Esophagus muscularis mucosa (tissue), 4 donors: Measurements from ENCODE around the gene HCFC1R1. TPM values are rescaled to one million over a fixed set of nuclear protein-coding genes. Genes with fewer than 3 reads are reported as not detected.
A peak's percentile ranks its signal among the peaks of the same experiment; 100 is the strongest.

Experiments used
- DNase-seq: peaks from one replicate; pipeline ENCODE4 v3.0.0-alpha.2; 2017; ENCODE audit errors: extremely low spot score
- H3K27ac ChIP-seq, 4 donors: fragments of 200-600 bp; sonication (generic); replicated peaks in 1 of 4; 1 replicate in 3 of 4; 2 replicates in 1 of 4; pipeline ENCODE4 v1.5.1; 2016 to 2019; ENCODE audit warnings: mild to moderate bottlenecking in 1 of 4
- H3K27me3 ChIP-seq, 4 donors: fragments of 200-600 bp; sonication (generic); one replicate each; pipeline versions ENCODE4 v1.5.1 to v1.6.0; 2016 to 2019
- H3K36me3 ChIP-seq, 4 donors: fragments of 200-600 bp; sonication (generic); one replicate each; pipeline ENCODE4 v1.5.1; 2016 to 2019
- H3K4me1 ChIP-seq, 4 donors: fragments of 200-600 bp; sonication (generic); one replicate each; pipeline ENCODE4 v1.5.1; 2016 to 2019
- H3K4me3 ChIP-seq, 4 donors: fragments of 200-600 bp; sonication (generic); 1 replicate in 2 of 4; 2 replicates in 2 of 4; pipeline ENCODE4 v1.5.1; 2016 to 2019; ENCODE audit warnings: mild to moderate bottlenecking in 4 of 4, moderate library complexity in 1 of 4
- H3K9me3 ChIP-seq, 4 donors: fragments of 200-600 bp; sonication (generic); 1 replicate in 3 of 4; 2 replicates in 1 of 4; pipeline ENCODE4 v1.5.1; 2016 to 2019
- CTCF ChIP-seq, 3 experiments: fragments of 200-600 bp in 2 of 3; fragments of 450-650 bp in 1 of 3; sonication (generic) in 2 of 3; IDR thresholded peaks; one replicate each; pipeline ENCODE4 v1.5.1; 2017 to 2019; ENCODE audit warnings: antibody characterized with exemption in 3 of 3, mild to moderate bottlenecking in 2 of 3, moderate library complexity in 1 of 3
- EP300 ChIP-seq: sonication (generic); formaldehyde crosslinking; IDR thresholded peaks from one replicate; pipeline ENCODE4 v1.6.1; 2017; ENCODE audit warnings: antibody characterized with exemption
- POLR2A ChIP-seq: fragments of 450-650 bp; IDR thresholded peaks from one replicate; pipeline ENCODE4 v1.6.1; 2017; ENCODE audit warnings: antibody characterized with exemption, moderate library complexity, mild to moderate bottlenecking, low read depth
- POLR2AphosphoS5 ChIP-seq, 2 donors: sonication (generic); formaldehyde crosslinking; IDR thresholded peaks; one replicate each; pipeline ENCODE4 v1.6.1; 2017; ENCODE audit warnings: antibody characterized with exemption in 2 of 2
- WGBS: methylation state at CpG from one replicate; pipeline ENCODE4 v1.1.5; 2018; 5-methylcytosine and 5-hydroxymethylcytosine counted together
- intact Hi-C: fragments of 100-400 bp; cut with DNase I; formaldehyde crosslinking; loops from one replicate; pipeline ENCODE4 v1.15.1; 2023
- total RNA-seq, 4 donors: library from RNA; depleted of rRNA; stranded (reverse); fragments of >200 nt; gene quantifications; one replicate each; pipeline versions ENCODE4 v1.1.0 to v1.2.1, GENCODE V29; 2016

The HCFC1R1 gene
- total RNA-seq, 4 donors from 2014 or later = 28.8 to 134 (median 72.2) TPM

- WGBS = 81% methylated on average over 11 of the region's 15 CpGs
- DNase-seq = no peak
- TF ChIP-seq POLR2A (no peak), CTCF (IDR thresholded peaks at IDR 0.05) (no peak), EP300 (no peak), POLR2AphosphoS5 (IDR thresholded peaks at IDR 0.05) (no peak)
- intact Hi-C loops = no loop called here
- Histone ChIP-seq H3K27me3 (peaks cover 0 to 42% (median 0%) of the 10 kb centered on the region in 4 donors), H3K27ac (no peak overlapping the region), H3K36me3 (no peaks in the 10 kb centered on the region), H3K9me3 (no peaks in the 10 kb centered on the region), H3K4me1 (peaks cover 15 to 33% (median 21%) of the 10 kb centered on the region in 4 donors), H3K4me3 (no peak overlapping the region)
Measured at GRCh38 chr16:2985893-2986355, 37.8 kb downstream of the HCFC1R1 start.

GRCh38 chr16:2985462-2985861 lies 38.3 kb downstream of the HCFC1R1 start:
- no peak for DNase-seq
- TF ChIP-seq CTCF (IDR thresholded peaks at IDR 0.05) (no peak), EP300 (no peak), POLR2AphosphoS5 (IDR thresholded peaks at IDR 0.05) (no peak), POLR2A (no peak)
- Histone ChIP-seq H3K4me3 (no peak overlapping the region), H3K9me3 (no peaks in the 10 kb centered on the region), H3K27ac (no peak overlapping the region), H3K36me3 (no peaks in the 10 kb centered on the region), H3K4me1 (peaks cover 19 to 37% (median 24%) of the 10 kb centered on the region in 4 donors), H3K27me3 (peaks cover 0 to 38% (median 0%) of the 10 kb centered on the region in 4 donors)
- WGBS = 80% methylated on average over 1 of the region's 9 CpGs
- intact Hi-C loops = no loop called here

GRCh38 chr16:2983706-2984136 lies 40.0 kb downstream of the HCFC1R1 start:
- Histone ChIP-seq H3K4me1 (peaks cover 28 to 47% (median 32%) of the 10 kb centered on the region in 4 donors), H3K4me3 (peak overlapping the region; percentile 24 to 44 (median 32)), H3K27me3 (peaks cover 0 to 35% (median 4%) of the 10 kb centered on the region in 4 donors), H3K9me3 (no peaks in the 10 kb centered on the region), H3K27ac (no peak overlapping the region), H3K36me3 (no peaks in the 10 kb centered on the region)
- intact Hi-C loops = no loop called here
- TF ChIP-seq POLR2AphosphoS5 (IDR thresholded peaks at IDR 0.05) (peak in 1 of 2 donors; percentile 40), CTCF (IDR thresholded peaks at IDR 0.05) (peak in 2 of 3 experiments; percentile 95 to 96), POLR2A (no peak), EP300 (no peak)
- DNase-seq = peak; percentile 95
- 40% methylated on average over 14 of the region's 42 CpGs for WGBS

- peaks cover 0 to 34% (median 4%) of the 10 kb centered on the region in 4 donors for H3K27me3 ChIP-seq
- no peak overlapping the region for H3K27ac ChIP-seq
- no peak for TF ChIP-seq POLR2AphosphoS5 (IDR thresholded peaks at IDR 0.05)
- TF ChIP-seq POLR2A = no peak
- no peak for TF ChIP-seq EP300
- TF ChIP-seq CTCF (IDR thresholded peaks at IDR 0.05) = no peak
- H3K4me3 ChIP-seq = no peak overlapping the region
- peaks cover 28 to 47% (median 32%) of the 10 kb centered on the region in 4 donors for H3K4me1 ChIP-seq
- WGBS = 87% methylated on average over 5 of the region's 5 CpGs
- intact Hi-C loops = no loop called here
- DNase-seq = no peak
- H3K36me3 ChIP-seq = no peaks in the 10 kb centered on the region
- H3K9me3 ChIP-seq = no peaks in the 10 kb centered on the region
Measured at GRCh38 chr16:2982402-2982801, 41.3 kb downstream of the HCFC1R1 start.

- H3K4me1 ChIP-seq = peaks cover 28 to 47% (median 32%) of the 10 kb centered on the region in 4 donors
Measured at GRCh38 chr16:2981899-2982250, 41.9 kb downstream of the HCFC1R1 start.

More at GRCh38 chr16:2981899-2982250, 41.9 kb downstream of the HCFC1R1 start:
- Histone ChIP-seq H3K36me3 (no peaks in the 10 kb centered on the region), H3K27me3 (peaks cover 0 to 34% (median 4%) of the 10 kb centered on the region in 4 donors), H3K9me3 (no peaks in the 10 kb centered on the region), H3K4me3 (no peak overlapping the region), H3K27ac (no peak overlapping the region)
- intact Hi-C loops = no loop called here
- TF ChIP-seq POLR2AphosphoS5 (IDR thresholded peaks at IDR 0.05) (no peak), CTCF (IDR thresholded peaks at IDR 0.05) (no peak), POLR2A (no peak), EP300 (no peak)
- no peak for DNase-seq
- 64% methylated on average over 3 of the region's 4 CpGs for WGBS
